IMR-90 (cell line): ENCODE measurements around the gene MUC5B. TPM values are rescaled to one million over a fixed set of nuclear protein-coding genes. Genes with fewer than 3 reads are reported as not detected.

Source experiments
- ATAC-seq: fragments of 200-7000 bp; cut with Tn5 transposase; 2 replicates; pipeline ENCODE4 v1.9.1; 2020; ENCODE audit warnings: low read depth, mild to moderate bottlenecking, moderate library complexity
- BruUV-seq: library from RNA; stranded (reverse); fragments of 400-500 nt; replicated peaks from 2 replicates; lab custom pipeline; 2021; lab: Mats Ljungman, UMichigan
- CTCF ChIA-PET: fragments of 300-600 bp; formaldehyde crosslinking; extraction: SDS; loops from one replicate; lab custom pipeline; 2021; ENCODE audit warnings: antibody characterized with exemption; lab: Yijun Ruan, JAX
- POLR2A ChIA-PET: fragments of 300-600 bp; sonication (Branson Sonifier 250); formaldehyde crosslinking; loops from one replicate; lab custom pipeline; 2022; ENCODE audit warnings: antibody characterized with exemption; ENCODE audit not compliant: unreplicated experiment; lab: Charles Lee
- DNase-seq: peaks from one replicate; pipeline ENCODE4 v3.0.0; 2013
- H2AFZ ChIP-seq: replicated peaks from 2 replicates; pipeline ENCODE3; 2013; ENCODE audit warnings: low read length, mild to moderate bottlenecking; ENCODE audit not compliant: poor library complexity
- H2AK5ac ChIP-seq: 2 replicates; pipeline ENCODE4 v1.6.1; 2013; ENCODE audit warnings: low read depth, low read length, inconsistent platforms
- H2AK9ac ChIP-seq: replicated peaks from 2 replicates; pipeline ENCODE3; 2013; ENCODE audit warnings: mild to moderate bottlenecking, low read depth, low read length, moderate library complexity; ENCODE audit not compliant: poor library complexity
- H2BK120ac ChIP-seq: 2 replicates; pipeline ENCODE4 v1.6.1; 2013; ENCODE audit warnings: low read depth, low read length, inconsistent platforms
- H2BK15ac ChIP-seq: 3 replicates; pipeline ENCODE4 v1.6.1; 2013; ENCODE audit warnings: low read depth, low read length, inconsistent platforms
- H2BK20ac ChIP-seq: 2 replicates; pipeline ENCODE4 v1.6.1; 2013; ENCODE audit warnings: low read depth, mild to moderate bottlenecking, inconsistent platforms, low read length, moderate library complexity
- H2BK5ac ChIP-seq: 2 replicates; pipeline ENCODE4 v1.6.1; 2013; ENCODE audit warnings: mild to moderate bottlenecking, low read depth, low read length, inconsistent platforms; ENCODE audit not compliant: poor library complexity, severe bottlenecking
- H3K14ac ChIP-seq: replicated peaks from 2 replicates; pipeline ENCODE4 v1.6.1; 2013; ENCODE audit warnings: low read depth, low read length, inconsistent platforms
- H3K18ac ChIP-seq: 2 replicates; pipeline ENCODE4 v1.6.1; 2013; ENCODE audit warnings: low read depth, low read length, control low read depth
- H3K23ac ChIP-seq: 2 replicates; pipeline ENCODE4 v1.6.1; 2013; ENCODE audit warnings: low read depth, low read length, inconsistent platforms
- H3K27ac ChIP-seq: 2 replicates; pipeline ENCODE4 v1.5.1; 2013; ENCODE audit warnings: mild to moderate bottlenecking, control low read depth, low read length; ENCODE audit not compliant: insufficient read depth
- H3K27me3 ChIP-seq: 2 replicates; pipeline ENCODE4 v1.6.1; 2013; ENCODE audit warnings: low read length; ENCODE audit not compliant: control insufficient read depth, insufficient read depth
- H3K36me3 ChIP-seq: 2 replicates; pipeline ENCODE4 v1.6.1; 2013; ENCODE audit warnings: low read length, mixed read lengths; ENCODE audit not compliant: control insufficient read depth, insufficient read depth
- H3K4ac ChIP-seq: 2 replicates; pipeline ENCODE4 v1.6.1; 2013; ENCODE audit warnings: low read depth, low read length, inconsistent platforms
- H3K4me1 ChIP-seq: 2 replicates; pipeline ENCODE4 v1.6.1; 2013; ENCODE audit warnings: low read length, mixed read lengths; ENCODE audit not compliant: control insufficient read depth, insufficient read depth
- H3K4me2 ChIP-seq: 2 replicates; pipeline ENCODE4 v1.6.1; 2013; ENCODE audit warnings: low read depth, mild to moderate bottlenecking, control low read depth, low read length, moderate library complexity
- H3K4me3 ChIP-seq: 2 replicates; pipeline ENCODE4 v1.5.1; 2013; ENCODE audit warnings: low read depth, mild to moderate bottlenecking, control low read depth, low read length, moderate library complexity; ENCODE audit not compliant: insufficient read depth
- H3K56ac ChIP-seq: 2 replicates; pipeline ENCODE4 v1.6.1; 2013; ENCODE audit warnings: low read length, inconsistent platforms; ENCODE audit not compliant: insufficient read depth; ENCODE audit errors: extremely low read depth
- H3K79me1 ChIP-seq, 2 experiments: 2 replicates each; pipeline ENCODE4 v1.6.1; 2013; ENCODE audit warnings: low read length in 2 of 2, inconsistent platforms in 1 of 2, low read depth in 1 of 2
- H3K9ac ChIP-seq: 2 replicates; pipeline ENCODE4 v1.6.1; 2013; ENCODE audit warnings: low read depth, low read length, control low read depth
- H3K9me1 ChIP-seq: 2 replicates; pipeline ENCODE4 v1.6.1; 2013; ENCODE audit warnings: low read length, inconsistent platforms; ENCODE audit not compliant: insufficient read depth
- H3K9me3 ChIP-seq: 2 replicates; pipeline ENCODE4 v1.6.1; 2013; ENCODE audit warnings: low read length; ENCODE audit not compliant: control insufficient read depth, insufficient read depth
- H4K20me1 ChIP-seq: 2 replicates; pipeline ENCODE4 v1.6.1; 2013; ENCODE audit warnings: low read length, inconsistent platforms; ENCODE audit not compliant: insufficient read depth
- H4K5ac ChIP-seq: 2 replicates; pipeline ENCODE4 v1.6.1; 2013; ENCODE audit warnings: mild to moderate bottlenecking, low read depth, low read length, control low read depth
- H4K8ac ChIP-seq, 2 experiments: 2 replicates each; pipeline ENCODE4 v1.6.1; 2013; ENCODE audit warnings: low read depth in 2 of 2, low read length in 2 of 2, control low read depth in 1 of 2, inconsistent platforms in 1 of 2
- H4K91ac ChIP-seq: 2 replicates; pipeline ENCODE4 v1.6.1; 2013; ENCODE audit warnings: low read depth, low read length, inconsistent platforms; ENCODE audit not compliant: insufficient read depth
- BHLHE40 ChIP-seq: fragments of 150-350 bp; IDR thresholded peaks from 2 replicates; pipeline ENCODE4 v1.6.1; 2016; ENCODE audit warnings: mild to moderate bottlenecking, low read depth, low read length
- CEBPB ChIP-seq: IDR thresholded peaks from 2 replicates; pipeline ENCODE4 v1.6.1; 2012; ENCODE audit warnings: low read depth, low read length, improper control_type of control experiment
- CHD1 ChIP-seq: IDR thresholded peaks from 2 replicates; pipeline ENCODE4 v1.6.1; 2012; ENCODE audit warnings: low read depth, low read length, improper control_type of control experiment
- CTCF ChIP-seq: conservative IDR thresholded peaks from 2 replicates; pipeline ENCODE4 v1.5.1; 2012; ENCODE audit warnings: mild to moderate bottlenecking, low read depth, low read length, improper control_type of control experiment
- ELK1 ChIP-seq: fragments of 150-350 bp; IDR thresholded peaks from 2 replicates; pipeline ENCODE4 v1.6.1; 2016; ENCODE audit warnings: low read depth, mild to moderate bottlenecking, low read length, moderate library complexity, borderline replicate concordance
- FOS ChIP-seq: fragments of 150-350 bp; IDR thresholded peaks from 2 replicates; pipeline ENCODE4 v1.6.1; 2016; ENCODE audit warnings: low read depth, low read length
- MAZ ChIP-seq: IDR thresholded peaks from 2 replicates; pipeline ENCODE4 v1.6.1; 2012; ENCODE audit warnings: low read depth, mild to moderate bottlenecking, low read length, improper control_type of control experiment, moderate library complexity, borderline replicate concordance
- MXI1 ChIP-seq: IDR thresholded peaks from 2 replicates; pipeline ENCODE4 v1.6.1; 2012; ENCODE audit warnings: low read depth, mild to moderate bottlenecking, low read length, moderate library complexity, borderline replicate concordance
- NFE2L2 ChIP-seq: fragments of 150-350 bp; IDR thresholded peaks from 2 replicates; pipeline ENCODE4 v1.6.1; 2016; ENCODE audit warnings: low read depth, mild to moderate bottlenecking, low read length
- POLR2A ChIP-seq: IDR thresholded peaks from 2 replicates; pipeline ENCODE4 v1.6.1; 2012; ENCODE audit warnings: mild to moderate bottlenecking, low read depth, low read length
- RAD21 ChIP-seq: IDR thresholded peaks from 2 replicates; pipeline ENCODE4 v1.6.1; 2012; ENCODE audit warnings: low read length, improper control_type of control experiment
- RCOR1 ChIP-seq: IDR thresholded peaks from 2 replicates; pipeline ENCODE4 v1.6.1; 2012; ENCODE audit warnings: mild to moderate bottlenecking, low read length, improper control_type of control experiment; ENCODE audit not compliant: insufficient replicate concordance
- RFX5 ChIP-seq: IDR thresholded peaks from 2 replicates; pipeline ENCODE4 v1.8.0; 2012; ENCODE audit warnings: low read depth, mild to moderate bottlenecking, low read length, moderate library complexity
- SMC3 ChIP-seq: fragments of 150-350 bp; IDR thresholded peaks from 2 replicates; pipeline ENCODE4 v1.6.1; 2016; ENCODE audit warnings: low read depth, mild to moderate bottlenecking, antibody characterized with exemption, low read length, moderate library complexity
- USF2 ChIP-seq: fragments of 150-350 bp; IDR thresholded peaks from 2 replicates; pipeline ENCODE4 v1.6.1; 2017; ENCODE audit warnings: mild to moderate bottlenecking, antibody characterized with exemption, low read length, low read depth
- WGBS, 2 experiments: methylation state at CpG; one replicate each; pipeline versions ENCODE4 v1.1.5 to v1.1.7; 2013; ENCODE audit warnings: missing lambda C conversion rate in 2 of 2; ENCODE audit not compliant: insufficient read length in 1 of 2; ENCODE audit errors: extremely low coverage in 2 of 2; 5-methylcytosine and 5-hydroxymethylcytosine counted together
- dilution Hi-C: fragments of 300-500 bp; cut with HindIII; formaldehyde crosslinking; loops from one replicate; pipeline ENCODE4 v1.14.3; 2018; ENCODE audit warnings: low sequenced_read_pairs; ENCODE audit not compliant: unreplicated experiment
- in situ Hi-C: fragments of 300-500 bp; cut with MboI; formaldehyde crosslinking; loops from 3 replicates; pipeline ENCODE4 v1.14.3; 2019; ENCODE audit warnings: low sequenced_read_pairs, inconsistent platforms, mixed read lengths
- intact Hi-C: fragments of 100-400 bp; cut with micrococcal nuclease; formaldehyde crosslinking; loops from 2 replicates; pipeline ENCODE4 v1.10.0; 2022
- polyA plus RNA-seq, 3 experiments: library from polyadenylated mRNA; depleted of rRNA; stranded (reverse); fragments of >200 nt; gene quantifications; 2 replicates each; pipeline ENCODE4 v1.2.3, GENCODE V29; 2012; ENCODE audit warnings: low replicate concordance in 1 of 3
- total RNA-seq: library from RNA; depleted of rRNA; stranded (reverse); fragments of >200 nt; gene quantifications from 2 replicates; pipeline ENCODE4 v1.2.3, GENCODE V29; 2012

The MUC5B gene
- total and polyA plus RNA-seq, 2 of the 4 experiments (the other 2 are of a cell fraction): not detected

- Histone ChIP-seq H3K4ac (no peak overlapping the region), H2AFZ (no peak overlapping the region), H4K20me1 (no peaks in the 10 kb centered on the region), H3K4me2 (no peak overlapping the region), H3K4me1 (no peaks in the 10 kb centered on the region), H3K14ac (no peak overlapping the region), H3K23ac (no peak overlapping the region), H3K79me1 (no peaks in the 10 kb centered on the region), H2BK120ac (no peak overlapping the region), H3K27ac (no peak overlapping the region), H2BK15ac (no peak overlapping the region), H3K18ac (no peak overlapping the region), H4K91ac (no peak overlapping the region), H3K9ac (no peak overlapping the region), H2BK5ac (no peak overlapping the region), H3K27me3 (peaks cover 10% of the 10 kb centered on the region), H3K9me1 (no peaks in the 10 kb centered on the region), H2AK5ac (no peak overlapping the region), H4K8ac (no peak overlapping the region), H3K9me3 (peaks cover 4% of the 10 kb centered on the region), H3K4me3 (no peak overlapping the region), H2AK9ac (no peak overlapping the region), H4K5ac (no peak overlapping the region), H3K56ac (no peak overlapping the region), H3K36me3 (no peaks in the 10 kb centered on the region), H2BK20ac (no peak overlapping the region)
- intact Hi-C loops: no loop called here
- ATAC-seq (no peak), DNase-seq (no peak)
- BruUV-seq: no TSS peak
- POLR2A ChIA-PET: no interaction called here
- CTCF ChIA-PET: no interaction called here
- in situ Hi-C loops: loop anchor here (25.0 kb wide), 1 partner anchor 304 kb away; no protein-coding TSS in a partner anchor
- dilution Hi-C loops: no loop called here
- WGBS, 2 experiments: 90% methylated on average over 25 of the region's 39 CpGs; no CpG with 5 or more reads in 1 of the 2 experiments
- TF ChIP-seq RFX5 (no peak), BHLHE40 (no peak), CHD1 (no peak), POLR2A (no peak), RCOR1 (no peak), MAZ (no peak), MXI1 (no peak), USF2 (no peak), NFE2L2 (no peak), FOS (no peak), CEBPB (no peak), ELK1 (no peak), SMC3 (no peak), CTCF (no peak), RAD21 (no peak)
Observed at GRCh38 chr11:1208394-1209261, 14.2 kb upstream of the MUC5B start.
